ENCODE measurements around the gene TNRC6B.

- no peak for TF ChIP-seq GATA2 (IDR thresholded peaks at IDR 0.05; ENCODE audit: low read depth, low read length)
- TF ChIP-seq GATA3 (IDR thresholded peaks at IDR 0.05; ENCODE audit: low read depth, low read length), result no peak
These were observed 183.4 kb downstream of the TNRC6B start for GRCh38 chr22:40361100-40361499.
